Neuronal stem cell (in vitro differentiated cells): ENCODE results near the gene C1QTNF12.
"Not testable (repeated sequence)": the region's sequence is repeated elsewhere in the genome, so short reads cannot be mapped to it uniquely, and the experiment has no call there.

ENCODE experiments used
- DNase-seq: peaks from one replicate; pipeline ENCODE4 v3.0.0-alpha.2; 2013; ENCODE audit warnings: low spot score
- H2AFZ ChIP-seq: one replicate; pipeline ENCODE4 v1.6.1; 2013; ENCODE audit warnings: mild to moderate bottlenecking, low read length, inconsistent platforms
- H2AK5ac ChIP-seq: 2 replicates; pipeline ENCODE4 v1.6.1; 2013; ENCODE audit warnings: low read depth, mild to moderate bottlenecking, inconsistent platforms, low read length, moderate library complexity, mixed read lengths
- H2BK120ac ChIP-seq: 2 replicates; pipeline ENCODE4 v1.6.1; 2013; ENCODE audit warnings: low read depth, mild to moderate bottlenecking, inconsistent platforms, low read length, moderate library complexity, mixed read lengths
- H2BK12ac ChIP-seq: one replicate; pipeline ENCODE4 v1.6.1; 2013; ENCODE audit warnings: low read length, inconsistent platforms
- H2BK15ac ChIP-seq: 2 replicates; pipeline ENCODE4 v1.6.1; 2013; ENCODE audit warnings: mild to moderate bottlenecking, low read length, inconsistent platforms, mixed read lengths
- H2BK5ac ChIP-seq: one replicate; pipeline ENCODE4 v1.6.1; 2013; ENCODE audit warnings: inconsistent platforms, mild to moderate bottlenecking, low read length, moderate library complexity
- H3K14ac ChIP-seq: one replicate; pipeline ENCODE4 v1.6.1; 2013; ENCODE audit warnings: low read length, inconsistent platforms
- H3K18ac ChIP-seq: 2 replicates; pipeline ENCODE4 v1.6.1; 2013; ENCODE audit warnings: low read length, inconsistent platforms
- H3K23ac ChIP-seq: 2 replicates; pipeline ENCODE4 v1.6.1; 2013; ENCODE audit warnings: low read depth, mild to moderate bottlenecking, mixed read lengths, low read length, inconsistent platforms; ENCODE audit not compliant: poor library complexity
- H3K27ac ChIP-seq: replicated peaks from 3 replicates; pipeline ENCODE4 v1.5.1; 2013; ENCODE audit warnings: low read length, inconsistent platforms
- H3K27me3 ChIP-seq, 3 experiments: 2 replicates each; pipeline ENCODE4 v1.6.1; 2013; ENCODE audit warnings: low read length in 3 of 3, mild to moderate bottlenecking in 2 of 3, inconsistent platforms in 1 of 3, low read depth in 1 of 3, mixed read lengths in 1 of 3, moderate library complexity in 1 of 3; ENCODE audit not compliant: control insufficient read depth in 3 of 3, insufficient read depth in 3 of 3
- H3K36me3 ChIP-seq, 2 donors: replicated peaks in 1 of 2; 2 replicates each; pipeline ENCODE4 v1.6.1; 2013; ENCODE audit warnings: low read length in 2 of 2; ENCODE audit not compliant: control insufficient read depth in 2 of 2, insufficient read depth in 2 of 2
- H3K4ac ChIP-seq: 2 replicates; pipeline ENCODE4 v1.6.1; 2013; ENCODE audit warnings: inconsistent platforms, mild to moderate bottlenecking, low read length, moderate library complexity
- H3K4me1 ChIP-seq, 2 donors: 1 replicate in 1 of 2; 2 replicates in 1 of 2; pipeline ENCODE4 v1.6.1; 2013; ENCODE audit warnings: low read length in 2 of 2, low read depth in 1 of 2; ENCODE audit not compliant: control insufficient read depth in 2 of 2, insufficient read depth in 1 of 2
- H3K4me2 ChIP-seq: one replicate; pipeline ENCODE4 v1.6.1; 2013; ENCODE audit warnings: mild to moderate bottlenecking, low read length, inconsistent platforms; ENCODE audit not compliant: insufficient read depth, poor library complexity, severe bottlenecking
- H3K4me3 ChIP-seq, 2 donors: 2 replicates each; pipeline ENCODE4 v1.5.1; 2013; ENCODE audit warnings: low read length in 2 of 2, mild to moderate bottlenecking in 2 of 2, inconsistent platforms in 1 of 2, moderate library complexity in 1 of 2
- H3K79me1 ChIP-seq: one replicate; pipeline ENCODE4 v1.6.1; 2013; ENCODE audit warnings: low read depth, mild to moderate bottlenecking, inconsistent platforms, low read length, moderate library complexity
- H3K9ac ChIP-seq: one replicate; pipeline ENCODE4 v1.6.1; 2013; ENCODE audit warnings: mild to moderate bottlenecking, low read depth, low read length, inconsistent platforms; ENCODE audit not compliant: poor library complexity
- H3K9me3 ChIP-seq, 2 donors: replicated peaks in 1 of 2; 2 replicates each; pipeline versions ENCODE3 to v1.6.1; 2013; ENCODE audit warnings: low read length in 2 of 2, mild to moderate bottlenecking in 2 of 2, inconsistent platforms in 1 of 2, low read depth in 1 of 2, mixed read lengths in 1 of 2, moderate library complexity in 1 of 2; ENCODE audit not compliant: control insufficient read depth in 2 of 2, insufficient read depth in 1 of 2
- H4K8ac ChIP-seq: one replicate; pipeline ENCODE4 v1.6.1; 2013; ENCODE audit warnings: low read depth, mild to moderate bottlenecking, inconsistent platforms, low read length, moderate library complexity
- H4K91ac ChIP-seq: one replicate; pipeline ENCODE4 v1.6.1; 2013; ENCODE audit warnings: low read length, low read depth, mild to moderate bottlenecking, inconsistent platforms; ENCODE audit not compliant: poor library complexity
- WGBS, 2 donors: extraction: QIAGEN DNeasy Blood & Tissue Kit; methylation state at CpG; one replicate each; pipeline ENCODE4 v1.1.7; 2013; ENCODE audit warnings: missing lambda C conversion rate in 2 of 2, mixed read lengths in 1 of 2; ENCODE audit not compliant: insufficient read length in 2 of 2, insufficient replicate concordance in 1 of 2; ENCODE audit errors: extremely low coverage in 2 of 2; 5-methylcytosine and 5-hydroxymethylcytosine counted together

C1QTNF12 gene

GRCh38 chr1:1253314-1253713 is 6.8 kb upstream of the C1QTNF12 start:
- no peak overlapping the region for H2BK15ac ChIP-seq
- no peak overlapping the region for H2AK5ac ChIP-seq
- peaks cover 6% of the 10 kb centered on the region for H3K79me1 ChIP-seq
- H3K23ac ChIP-seq, result no peak overlapping the region
- H3K4me2 ChIP-seq, result no peak overlapping the region
- no CpG with 5 or more reads among the region's 12 CpGs for WGBS, 2 donors
- DNase-seq, result no peak
- no peak overlapping the region for H3K18ac ChIP-seq
- no peak overlapping the region for H3K9ac ChIP-seq
- H3K4me3 ChIP-seq, result no peak overlapping the region
- H4K8ac ChIP-seq, result no peak overlapping the region
- H4K91ac ChIP-seq, result no peak overlapping the region
- H3K4me1 ChIP-seq, result peaks cover 0 to 2% of the 10 kb centered on the region in 2 donors
- H2BK5ac ChIP-seq, result peak overlapping the region; percentile 39
- no peak overlapping the region for H2AFZ ChIP-seq
- no peak overlapping the region for H2BK12ac ChIP-seq
- H3K27me3 ChIP-seq, result no peaks in the 10 kb centered on the region
- peaks cover 18 to 51% of the 10 kb centered on the region in 2 donors for H3K36me3 ChIP-seq
- H3K9me3 ChIP-seq, result no peaks in the 10 kb centered on the region
- H2BK120ac ChIP-seq, result no peak overlapping the region
- H3K14ac ChIP-seq, result no peak overlapping the region
- no peak overlapping the region for H3K27ac ChIP-seq
- H3K4ac ChIP-seq, result no peak overlapping the region

GRCh38 chr1:1250786-1251284 is 4.3 kb upstream of the C1QTNF12 start:
- H3K4me2 ChIP-seq, result no peak overlapping the region
- H3K18ac ChIP-seq, result peak overlapping the region; percentile 35
- no peak overlapping the region for H3K4ac ChIP-seq
- H2AK5ac ChIP-seq, result peak overlapping the region; percentile 63
- no peak overlapping the region for H4K8ac ChIP-seq
- peak overlapping the region; percentile 2 for H4K91ac ChIP-seq
- peaks cover 2% of the 10 kb centered on the region in 2 donors for H3K4me1 ChIP-seq
- no peak overlapping the region for H3K9ac ChIP-seq
- peak overlapping the region; percentile 30 for H2BK12ac ChIP-seq
- DNase-seq, result no peak
- peaks cover 4% of the 10 kb centered on the region for H3K79me1 ChIP-seq
- H2BK15ac ChIP-seq, result no peak overlapping the region
- no peak overlapping the region for H3K14ac ChIP-seq
- H3K27ac ChIP-seq, result no peak overlapping the region
- no peak overlapping the region for H3K23ac ChIP-seq
- no CpG with 5 or more reads among the region's 16 CpGs for WGBS, 2 donors
- H3K27me3 ChIP-seq, result peaks cover 0 to 19% (median 13%) of the 10 kb centered on the region in 3 experiments
- no peak overlapping the region for H3K4me3 ChIP-seq
- no peaks in the 10 kb centered on the region for H3K9me3 ChIP-seq
- no peak overlapping the region for H2BK5ac ChIP-seq
- H2AFZ ChIP-seq, result no peak overlapping the region
- H2BK120ac ChIP-seq, result peak overlapping the region; percentile 54
- peaks cover 15 to 34% of the 10 kb centered on the region in 2 donors for H3K36me3 ChIP-seq

GRCh38 chr1:1248009-1248913 is 1.7 kb upstream of the C1QTNF12 start:
- not testable (repeated sequence) for H2BK12ac ChIP-seq, H3K4me1 ChIP-seq, H2BK5ac ChIP-seq, H3K4me3 ChIP-seq, H3K36me3 ChIP-seq, H2BK120ac ChIP-seq, H3K4ac ChIP-seq, H4K8ac ChIP-seq, H3K27ac ChIP-seq, H3K18ac ChIP-seq, DNase-seq, H3K9ac ChIP-seq, H4K91ac ChIP-seq, H3K9me3 ChIP-seq, H2AFZ ChIP-seq, H3K4me2 ChIP-seq, H3K79me1 ChIP-seq, H2BK15ac ChIP-seq
- peak overlapping the region; percentile 6 for H3K14ac ChIP-seq
- WGBS, 2 donors, result no CpG with 5 or more reads among the region's 21 CpGs
- H2AK5ac ChIP-seq, result peak overlapping the region; percentile 86
- peaks cover 0 to 21% (median 17%) of the 10 kb centered on the region in 3 experiments for H3K27me3 ChIP-seq
- H3K23ac ChIP-seq, result peak overlapping the region; percentile 73

GRCh38 chr1:1247341-1247913 is 905 bp upstream of the C1QTNF12 start:
- WGBS, 2 donors, result no CpG with 5 or more reads among the region's 25 CpGs
- no peak overlapping the region for H3K4me3 ChIP-seq
- H3K4me2 ChIP-seq, result peak overlapping the region; percentile 54
- peak overlapping the region; percentile 86 for H2AK5ac ChIP-seq
- peaks cover 0 to under 1% of the 10 kb centered on the region in 2 donors for H3K36me3 ChIP-seq
- DNase-seq, result no peak
- no peak overlapping the region for H3K27ac ChIP-seq
- H2BK12ac ChIP-seq, result no peak overlapping the region
- H3K23ac ChIP-seq, result peak overlapping the region; percentile 73
- H2BK15ac ChIP-seq, result peak overlapping the region; percentile 33
- H2BK120ac ChIP-seq, result no peak overlapping the region
- no peaks in the 10 kb centered on the region for H3K9me3 ChIP-seq
- H3K14ac ChIP-seq, result no peak overlapping the region
- H3K4ac ChIP-seq, result no peak overlapping the region
- no peak overlapping the region for H4K91ac ChIP-seq
- H2AFZ ChIP-seq, result no peak overlapping the region
- no peak overlapping the region for H2BK5ac ChIP-seq
- peak overlapping the region; percentile 17 for H4K8ac ChIP-seq
- peak overlapping the region; percentile 94 for H3K18ac ChIP-seq
- H3K4me1 ChIP-seq, result peaks cover 3 to 10% of the 10 kb centered on the region in 2 donors
- peaks cover under 1% of the 10 kb centered on the region for H3K79me1 ChIP-seq
- peak overlapping the region; percentile 84 for H3K9ac ChIP-seq
- H3K27me3 ChIP-seq, result peaks cover 0 to 21% (median 17%) of the 10 kb centered on the region in 3 experiments
